CD4-positive, alpha-beta T cell treated with Interleukin-17A for 1 hour (primary cell): ENCODE data around the gene PACSIN2.
"Not testable (repeated sequence)": the region's sequence is repeated elsewhere in the genome, so short reads cannot be mapped to it uniquely, and the experiment has no call there.

ENCODE experiments used
- DNase-seq: peaks from one replicate; pipeline ENCODE4 v3.0.0-alpha.2; 2020

Gene PACSIN2

GRCh38 chr22:42922374-42923191, 92.4 kb downstream of the PACSIN2 start:
- no peak for DNase-seq

DNA sequence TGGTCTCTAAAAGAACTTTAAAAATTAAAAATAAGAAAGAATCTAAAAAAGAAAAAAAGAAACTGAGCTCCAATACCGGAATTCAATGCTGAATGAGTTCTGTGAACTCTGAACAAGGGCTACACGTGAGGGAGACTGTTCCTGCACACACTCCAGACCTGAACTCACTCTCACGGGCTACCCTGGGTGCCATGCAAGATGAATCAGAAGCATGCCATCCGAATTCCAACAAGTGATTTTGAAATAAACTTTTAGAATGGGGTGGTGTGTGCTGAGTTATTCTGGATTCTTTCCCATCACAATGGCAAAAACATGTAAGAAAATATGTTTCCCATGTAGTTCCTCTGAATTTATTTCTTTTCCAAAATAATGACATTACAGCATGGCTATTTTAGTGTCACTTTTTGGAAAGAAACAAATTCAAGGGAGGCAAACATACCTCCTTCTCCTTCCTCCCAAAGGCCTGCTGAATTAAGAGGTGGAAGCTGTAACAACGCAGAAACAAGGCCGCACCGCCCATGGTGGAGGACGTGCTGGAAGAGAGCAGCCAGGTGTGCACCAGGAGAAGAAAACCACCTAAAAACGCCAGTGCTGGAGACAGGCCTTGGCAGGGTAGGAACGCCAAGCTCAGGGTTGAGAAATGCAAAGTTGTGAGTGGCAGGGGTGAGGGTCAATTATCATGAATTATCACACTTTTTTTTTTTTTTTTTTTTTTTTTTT, 94.7 kb downstream of the PACSIN2 start:
- DNase-seq, result no peak

GRCh38 chr22:42919199-42919598, 95.8 kb downstream of the PACSIN2 start:
- no peak for DNase-seq

DNA sequence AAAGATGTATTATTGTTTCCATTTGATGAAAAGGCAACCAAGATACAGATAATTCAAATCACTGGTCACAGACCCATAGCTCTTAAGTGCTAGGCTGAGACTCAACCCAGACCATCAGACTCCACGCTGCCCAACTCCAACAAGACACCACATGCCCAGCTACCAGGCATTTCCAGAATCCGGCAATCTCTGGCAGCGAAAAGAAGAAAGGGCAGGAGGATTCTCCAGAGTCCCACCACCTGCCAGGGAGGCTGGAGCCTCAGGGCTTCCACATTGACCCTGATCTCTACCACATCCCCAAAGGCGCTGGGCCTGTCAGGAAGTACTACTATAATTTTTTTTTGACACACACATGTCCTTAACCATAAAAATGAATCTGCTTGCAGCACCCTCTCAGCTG, 96.4 kb downstream of the PACSIN2 start:
- DNase-seq, result no peak

DNA sequence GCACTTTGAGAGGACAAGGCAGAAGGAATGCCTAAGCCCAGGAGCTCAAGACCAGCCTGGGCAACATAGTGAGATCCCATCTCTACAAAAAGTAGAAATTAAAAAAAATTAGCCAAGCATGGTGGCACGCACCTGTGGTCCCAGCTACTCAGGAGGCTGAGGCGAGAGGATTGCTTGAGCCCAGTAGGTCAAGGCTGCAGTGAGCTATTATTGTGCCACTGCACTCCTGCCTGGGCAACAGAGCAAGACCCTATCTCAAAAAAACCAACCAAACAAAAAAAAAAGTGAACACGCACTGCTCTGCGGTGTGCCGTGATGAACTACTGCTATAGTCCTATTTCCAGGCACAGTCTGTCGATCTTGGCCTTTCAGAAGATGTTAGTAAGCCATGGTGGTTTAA, 97.6 kb downstream of the PACSIN2 start:
- DNase-seq, result not testable (repeated sequence)

- no peak for DNase-seq
These were observed 98.8 kb downstream of the PACSIN2 start for GRCh38 chr22:42915980-42916765.

- DNase-seq, result no peak
These were observed 100.4 kb downstream of the PACSIN2 start for GRCh38 chr22:42914511-42915076.

DNA sequence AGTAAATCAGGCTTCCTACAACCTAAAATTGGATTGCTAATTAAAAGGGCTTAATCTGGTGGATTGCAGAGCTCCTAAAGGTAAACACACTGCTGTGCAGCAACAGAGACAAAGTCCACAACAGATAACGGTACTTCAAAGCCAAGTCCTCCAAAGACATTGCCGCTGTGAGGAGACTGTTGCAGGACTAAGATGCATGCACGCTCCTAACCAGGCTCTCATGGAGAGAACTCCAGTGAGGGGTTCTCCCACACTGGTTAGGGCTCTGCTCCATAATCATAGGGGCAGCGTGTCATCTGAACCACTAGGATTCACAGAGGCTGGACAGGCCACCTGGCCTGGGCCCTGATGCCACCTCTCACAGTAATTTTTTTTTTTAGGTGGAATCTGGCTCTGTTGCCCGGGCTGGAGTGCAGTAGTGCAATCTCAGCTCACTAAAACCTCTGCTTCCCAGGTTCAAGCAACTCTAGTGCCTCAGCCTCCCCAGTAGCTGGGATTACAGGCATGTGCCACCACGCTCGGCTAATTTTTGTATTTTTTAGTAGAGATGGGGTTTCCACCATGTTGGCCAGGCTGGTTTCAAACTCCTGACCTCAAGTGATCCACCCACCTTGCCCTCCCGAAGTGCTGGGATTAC, 101.0 kb downstream of the PACSIN2 start:
- DNase-seq, result no peak

DNA sequence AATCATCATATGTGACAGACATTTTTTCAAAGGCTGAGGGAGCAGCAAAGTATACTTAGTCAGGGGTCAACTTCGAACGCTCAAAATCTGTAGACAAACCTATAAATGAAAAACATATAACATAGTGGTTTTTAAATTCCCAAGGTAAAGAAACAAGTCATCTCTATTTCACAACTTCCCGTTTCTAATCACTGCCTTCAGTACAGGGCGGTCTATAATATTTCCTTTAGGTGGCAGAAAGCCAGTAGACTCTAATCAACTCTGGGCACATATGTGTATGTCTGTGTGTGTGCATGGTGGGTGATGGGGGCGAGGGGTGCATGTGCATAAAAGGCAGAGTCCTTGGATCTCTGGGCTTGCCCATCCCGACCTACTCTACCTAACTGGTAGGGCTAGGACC, 102.9 kb downstream of the PACSIN2 start:
- no peak for DNase-seq

GRCh38 chr22:42910221-42910942, 104.6 kb downstream of the PACSIN2 start:
- DNase-seq, result no peak

DNA sequence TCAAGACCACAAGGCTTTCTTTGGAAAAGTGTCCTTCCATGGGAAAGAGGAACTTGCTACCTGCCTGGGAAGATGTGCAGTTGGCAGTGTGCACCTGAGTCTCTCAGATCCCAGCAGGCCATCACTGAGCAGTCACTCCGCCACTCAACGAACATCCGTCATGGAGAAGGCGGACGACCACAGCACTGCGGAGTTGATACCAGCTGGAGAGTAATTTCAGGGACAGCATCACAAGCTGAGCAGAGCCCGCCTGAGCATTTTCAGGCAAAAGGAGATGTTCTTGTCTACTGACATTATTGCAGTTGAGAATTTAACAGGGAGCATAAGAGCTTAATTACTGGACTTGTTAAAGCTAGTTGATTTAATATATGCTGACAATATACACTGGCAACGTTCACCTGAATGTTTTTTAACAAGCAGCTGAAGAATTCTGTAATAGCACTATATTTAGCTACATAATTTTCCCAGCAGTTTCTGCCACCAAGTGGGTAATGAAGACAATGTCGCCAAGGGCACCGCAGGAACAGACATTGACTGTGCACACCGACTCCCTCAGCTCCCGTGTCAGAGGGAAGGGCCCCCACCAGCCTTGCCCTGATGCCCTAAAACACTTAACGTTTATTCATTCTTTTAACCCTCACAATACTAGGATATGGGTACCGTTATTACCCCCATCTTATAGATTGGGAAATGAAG, 105.4 kb downstream of the PACSIN2 start:
- DNase-seq, result no peak

DNA sequence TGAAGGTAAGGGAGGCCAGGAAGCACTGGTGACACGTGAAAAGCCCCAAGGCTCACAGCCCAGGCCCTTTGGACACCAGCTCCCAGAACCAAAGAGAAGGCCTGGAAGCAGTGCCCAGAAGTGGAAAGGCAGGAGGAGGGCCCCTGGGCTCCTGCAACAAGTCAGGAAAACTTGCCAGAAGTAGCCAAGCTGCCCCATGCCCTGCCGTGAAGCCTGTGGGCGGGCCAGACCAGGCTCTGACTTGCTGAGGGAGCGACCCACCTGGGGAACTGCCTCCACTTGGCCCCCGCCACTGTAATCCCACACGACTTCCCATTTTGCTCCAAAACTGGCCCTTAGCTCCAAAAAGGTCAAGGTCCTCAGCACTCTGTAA, 106.6 kb downstream of the PACSIN2 start:
- DNase-seq, result no peak

GRCh38 chr22:42907404-42908373, 107.3 kb downstream of the PACSIN2 start:
- DNase-seq, result no peak

DNA sequence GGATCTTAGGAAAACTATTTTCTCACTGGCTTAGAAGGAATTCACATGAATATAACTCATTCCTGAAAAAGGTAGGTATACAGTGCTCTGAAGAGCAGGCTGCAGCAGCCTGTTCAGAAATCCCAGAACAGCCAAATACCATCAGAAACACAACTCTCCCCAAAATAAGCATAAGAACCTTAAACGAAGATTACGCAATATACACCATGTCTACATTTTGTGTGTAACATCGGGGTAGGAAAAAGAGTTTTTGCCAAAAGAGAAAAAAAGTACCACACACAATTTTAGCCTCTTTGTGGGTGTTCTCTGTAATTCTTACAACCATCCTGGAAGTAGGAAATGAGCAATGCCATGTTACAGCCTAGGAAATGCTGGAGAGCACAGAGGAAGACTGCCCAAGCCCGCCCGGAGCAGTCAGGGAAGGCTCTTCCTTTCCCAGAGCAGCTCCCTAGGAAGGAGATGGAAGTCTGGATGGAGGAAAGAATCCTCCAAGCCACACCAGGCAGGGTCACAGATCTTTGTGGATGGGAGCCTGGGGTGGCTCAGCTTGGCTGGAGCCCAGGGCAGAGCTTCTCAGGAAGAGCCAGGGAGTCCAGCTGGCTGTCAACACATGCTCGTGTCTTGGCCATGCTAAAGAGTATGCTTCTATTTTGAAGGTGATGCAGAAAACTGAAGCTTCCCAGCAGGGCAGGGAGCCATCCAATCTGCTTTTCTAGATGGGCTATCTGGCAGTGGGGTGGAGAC, 108.2 kb downstream of the PACSIN2 start:
- no peak for DNase-seq

DNA sequence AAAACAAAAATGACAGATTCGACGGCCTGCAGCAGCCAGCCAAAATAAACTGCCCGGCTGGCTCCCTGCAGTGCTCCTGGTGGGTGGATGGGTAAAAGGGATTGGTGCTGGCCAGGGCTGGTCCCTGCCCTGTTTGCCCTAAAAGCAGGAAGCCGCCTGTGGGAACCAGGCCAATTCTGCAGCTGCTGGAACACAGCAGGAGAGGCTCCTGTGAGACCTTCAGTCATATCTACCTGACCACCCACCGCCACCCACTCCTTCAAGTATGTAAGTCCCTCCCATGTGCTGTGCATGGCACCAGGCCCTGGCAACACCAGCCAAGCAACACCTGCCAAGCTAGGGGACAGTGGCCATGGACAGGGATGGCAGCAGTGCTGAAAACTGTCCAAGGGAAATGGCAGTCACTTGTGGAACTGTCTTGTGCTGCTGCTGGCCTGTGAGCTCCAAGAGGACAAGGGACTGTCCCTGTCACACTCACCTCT, 109.2 kb downstream of the PACSIN2 start:
- no peak for DNase-seq

DNA sequence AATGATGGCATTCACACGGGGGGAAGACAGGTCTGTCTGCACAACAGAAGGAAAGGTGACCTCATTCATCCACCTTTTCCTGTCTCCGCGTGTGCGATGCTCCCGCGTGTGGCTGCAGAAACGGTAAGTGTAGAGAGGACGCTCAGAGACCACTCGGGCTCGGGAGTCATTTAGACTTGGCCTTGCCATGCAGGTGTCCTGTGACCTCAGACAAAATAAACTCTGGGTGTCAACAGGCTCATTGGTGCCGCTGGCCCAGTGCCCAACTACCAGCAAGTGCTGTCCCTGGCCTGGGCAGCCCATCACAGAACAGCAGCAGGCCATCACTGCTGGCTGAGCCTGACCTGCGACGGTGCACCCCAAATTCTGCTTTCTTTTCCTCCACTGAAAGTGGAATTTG, 109.7 kb downstream of the PACSIN2 start:
- no peak for DNase-seq

DNA sequence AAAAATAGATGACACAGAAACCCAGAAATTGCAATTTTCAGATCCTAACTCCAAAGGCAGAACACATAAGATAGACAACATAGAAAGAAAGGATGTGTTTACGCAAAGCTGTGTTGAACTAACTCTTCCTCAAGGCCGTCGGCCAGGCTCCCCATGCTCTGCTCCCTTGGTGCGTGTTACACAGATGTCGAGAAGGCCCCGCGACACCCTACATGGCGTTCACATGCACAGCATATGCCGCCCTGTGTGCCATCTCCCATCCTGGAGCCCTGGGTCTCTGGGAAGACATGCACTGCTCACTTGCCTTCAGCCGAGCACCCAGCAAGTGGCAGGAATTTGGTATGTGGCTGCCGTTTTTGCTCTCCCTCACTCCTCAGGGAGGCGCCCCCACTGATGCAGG, 110.9 kb downstream of the PACSIN2 start:
- no peak for DNase-seq

DNA sequence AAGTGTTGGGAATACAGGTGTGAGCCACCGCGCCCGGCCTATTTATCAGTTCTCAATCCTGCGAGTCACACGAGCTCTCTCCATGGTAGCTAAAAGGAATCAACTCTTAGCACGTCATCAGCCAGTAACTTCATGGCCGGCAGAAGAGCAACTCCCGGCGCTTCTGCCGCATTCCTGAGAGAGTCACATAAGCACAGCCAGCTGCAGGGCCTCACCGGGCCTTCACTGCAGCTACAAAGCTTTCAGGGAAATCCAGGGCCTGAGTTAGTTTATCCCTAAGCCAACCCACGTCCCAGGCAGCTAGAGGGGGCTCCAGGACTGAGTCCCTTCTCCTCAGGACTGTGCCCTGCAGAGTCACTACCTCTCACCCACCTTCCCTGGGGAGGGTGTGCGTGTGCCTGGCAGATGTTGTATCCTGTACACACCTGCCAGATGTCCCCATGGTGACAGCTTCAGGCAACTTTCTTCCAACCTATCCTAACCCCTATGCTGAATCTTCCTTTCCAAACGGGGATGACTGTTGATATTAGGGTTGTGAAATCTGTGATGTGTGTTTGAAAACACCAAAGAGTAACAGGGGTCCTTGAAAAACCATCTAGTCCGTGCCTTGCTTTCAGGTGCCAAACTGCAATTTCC, 112.0 kb downstream of the PACSIN2 start:
- no peak for DNase-seq
